GM21447 (cell line): ENCODE data around the gene FPR1.

Experiments
- ATAC-seq: cut with Tn5 transposase; IDR thresholded peaks from one replicate; pipeline ENCODE4 v1.9.1; 2021; ENCODE audit not compliant: unreplicated experiment

Gene FPR1

GRCh38 chr19:51751655-51752054 lies at the start of gene FPR1:
Gene FPR1 (minus strand): TSS chr19:51751878. CDS start chr19:51746994, 4,884 bp downstream.
- no peak for ATAC-seq

GRCh38 chr19:51800473-51801244 lies 49.0 kb upstream of the FPR1 start:
- no peak for ATAC-seq

- ATAC-seq = no peak
Measured at GRCh38 chr19:51799774-51800472, 48.2 kb upstream of the FPR1 start.

- no peak for ATAC-seq
Measured at GRCh38 chr19:51799034-51799773, 47.5 kb upstream of the FPR1 start.

GRCh38 chr19:51798062-51798461 lies 46.4 kb upstream of the FPR1 start:
- no peak for ATAC-seq

DNA sequence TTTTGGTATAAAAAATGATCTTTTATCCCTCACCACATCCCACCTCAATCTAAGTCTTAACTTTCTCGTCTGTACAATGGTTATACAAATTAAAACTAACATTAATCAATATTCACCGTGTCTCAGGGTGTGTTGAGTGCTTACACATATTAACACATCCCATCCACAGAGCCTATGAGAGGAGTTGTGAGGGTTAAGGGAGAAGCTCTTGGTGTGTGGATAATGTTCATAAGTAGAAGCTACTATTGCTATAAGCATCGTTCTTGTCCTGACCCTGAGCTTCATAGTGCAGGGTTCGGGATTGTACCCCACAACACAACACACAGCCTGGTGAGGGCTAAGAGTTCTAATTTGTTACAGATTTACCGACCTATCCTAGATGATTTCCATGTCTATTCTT lies 45.8 kb upstream of the FPR1 start:
- ATAC-seq = no peak

DNA sequence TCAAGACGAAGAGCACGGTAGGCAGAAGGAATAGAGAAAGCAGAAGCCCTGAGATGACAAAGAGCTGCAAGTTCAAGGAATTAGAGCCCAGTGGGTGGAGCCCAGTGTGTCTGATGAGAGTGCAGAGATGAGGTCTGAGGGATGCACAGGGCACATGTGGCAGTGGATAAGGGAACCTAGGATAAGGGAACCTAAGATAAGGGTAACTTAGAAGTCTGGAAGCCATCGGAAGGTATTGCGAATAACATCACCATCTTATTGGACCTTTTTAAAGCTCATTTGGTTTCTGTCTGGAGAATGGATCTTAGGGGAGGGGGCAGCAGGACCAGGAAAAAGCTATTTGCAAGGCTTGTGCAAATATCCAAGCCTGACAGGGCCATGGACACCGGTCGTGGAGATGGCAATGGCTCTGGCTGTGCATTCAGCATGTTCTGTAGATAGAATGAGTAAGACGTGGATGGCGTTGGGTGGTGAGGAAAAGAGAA lies 44.6 kb upstream of the FPR1 start:
- no peak for ATAC-seq

- ATAC-seq = no peak
Measured at GRCh38 chr19:51794885-51795490, 43.3 kb upstream of the FPR1 start, which contains the start of gene FPR3. Gene FPR3 (plus strand): TSS chr19:51795157. CDS start chr19:51823749, 28,592 bp downstream.

- no peak for ATAC-seq
Measured at GRCh38 chr19:51793994-51794393, 42.3 kb upstream of the FPR1 start.

GRCh38 chr19:51792932-51793331 lies 41.3 kb upstream of the FPR1 start:
- ATAC-seq = no peak

DNA sequence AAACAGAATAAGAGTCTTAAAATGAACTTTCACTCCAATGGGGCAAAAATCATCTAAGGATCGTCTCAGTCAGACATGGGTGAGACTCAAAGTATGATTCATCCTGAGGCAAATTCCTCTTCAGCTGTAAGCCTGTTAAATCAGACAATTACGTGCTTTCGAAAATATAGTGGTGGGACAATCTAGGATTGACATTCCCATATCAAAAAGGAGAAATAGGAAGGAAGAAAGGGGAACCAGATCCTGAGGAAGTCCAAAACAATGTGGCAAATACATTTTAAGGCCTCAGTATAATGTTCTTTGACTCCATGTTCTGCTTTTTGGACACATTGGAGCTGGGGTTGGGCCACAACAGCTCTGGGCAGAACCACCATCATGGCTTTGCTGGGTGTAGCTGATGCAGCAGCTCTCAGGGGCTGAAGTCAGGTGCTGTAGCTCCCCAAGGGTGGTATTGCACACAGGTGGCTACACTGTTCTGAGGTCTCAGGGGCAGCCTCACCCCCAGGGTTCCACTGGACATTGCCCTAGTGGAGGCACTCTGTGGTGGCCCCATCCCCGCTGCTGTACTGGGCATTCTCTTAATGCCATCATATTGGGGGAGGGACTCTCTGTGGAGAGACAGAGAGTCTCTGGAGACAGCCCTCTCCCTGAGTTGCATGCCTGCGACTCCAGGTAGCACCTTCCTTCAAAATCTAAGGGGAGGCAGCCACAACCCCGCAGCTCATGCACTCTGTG lies 37.5 kb upstream of the FPR1 start:
- no peak for ATAC-seq

- ATAC-seq = no peak
Measured at GRCh38 chr19:51788029-51788428, 36.4 kb upstream of the FPR1 start.

GRCh38 chr19:51786646-51787494 lies 35.2 kb upstream of the FPR1 start:
- ATAC-seq = no peak

- ATAC-seq = no peak
Measured at GRCh38 chr19:51784922-51785690, 33.4 kb upstream of the FPR1 start.

DNA sequence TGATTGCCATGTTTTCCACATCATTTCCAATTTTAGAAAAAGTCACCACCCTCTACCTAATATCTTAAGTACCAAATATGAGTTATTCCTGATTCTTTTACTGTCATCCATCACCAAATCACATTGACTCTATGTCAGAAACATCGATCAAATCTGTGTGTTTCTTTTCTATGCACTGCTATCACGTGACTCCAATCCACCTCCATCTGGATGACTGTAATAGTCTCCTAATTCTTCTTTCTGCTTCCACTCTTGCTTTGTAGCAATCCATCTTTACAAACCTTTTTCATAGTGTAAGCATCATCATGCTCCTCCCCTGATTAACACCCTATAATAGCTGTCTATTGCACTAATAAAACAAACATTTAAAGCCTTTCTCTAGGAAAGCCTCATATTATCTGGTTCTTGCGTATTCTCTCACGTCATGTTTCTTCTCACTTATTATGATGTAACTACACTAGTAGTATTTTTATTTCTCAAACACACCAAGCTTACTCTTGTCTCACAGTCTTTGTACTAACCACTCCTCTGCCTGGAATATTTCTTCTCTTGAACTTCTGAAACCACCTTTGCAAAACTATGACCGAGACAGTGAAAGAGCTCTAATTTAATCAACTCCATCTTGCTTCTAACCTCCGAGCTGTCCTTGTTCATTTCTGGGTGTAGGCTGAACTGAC lies 32.6 kb upstream of the FPR1 start:
- ATAC-seq = no peak

- no peak for ATAC-seq
Measured at GRCh38 chr19:51783372-51783771, 31.7 kb upstream of the FPR1 start.

- ATAC-seq = no peak
Measured at GRCh38 chr19:51781999-51782398, 30.3 kb upstream of the FPR1 start.

DNA sequence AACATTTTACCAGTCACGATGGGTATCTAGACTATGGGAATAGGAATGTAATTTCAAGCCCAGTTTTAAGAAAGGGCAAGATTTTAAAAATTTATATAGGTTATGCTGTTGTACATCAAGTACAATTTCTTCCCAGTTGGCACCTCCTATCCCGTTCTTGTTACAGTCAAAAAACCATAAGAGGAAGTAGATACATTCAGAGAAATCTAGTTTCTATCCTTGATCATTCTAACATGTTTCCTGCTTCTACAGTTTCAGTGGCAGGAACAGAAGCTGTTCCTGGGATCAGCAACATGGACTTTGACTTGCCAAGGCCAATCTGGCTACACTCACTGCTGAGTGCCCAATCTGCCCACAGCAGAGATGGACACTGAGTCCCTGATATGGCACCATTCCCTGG lies 28.6 kb upstream of the FPR1 start:
- ATAC-seq = no peak
